Measurements from ENCODE around the gene ZC3H7B.

GRCh38 chr22:41360126-41360525, 58.8 kb downstream of the ZC3H7B start:
- TF ChIP-seq CTCF (conservative IDR thresholded peaks at IDR 0.05) = no peak
- TF ChIP-seq EZH2 (IDR thresholded peaks at IDR 0.05; ENCODE audit: low read depth) = no peak

All from PC-9 (cell line).